Stimulated activated CD4-positive, alpha-beta T cell treated with anti-CD3 and anti-CD28 coated beads, Interleukin-2, amount 100 ng/mL, for 48 hours (primary cell): ENCODE measurements around the gene KCTD7.
A peak's percentile ranks its signal among the peaks of the same experiment; 100 is the strongest.
"Not testable (repeated sequence)": the region's sequence is repeated elsewhere in the genome, so short reads cannot be mapped to it uniquely, and the experiment has no call there.

Experiments used
- DNase-seq, 2 donors: peaks; one replicate each; pipeline ENCODE4 v3.0.0-alpha.2; 2020

The KCTD7 gene

DNA sequence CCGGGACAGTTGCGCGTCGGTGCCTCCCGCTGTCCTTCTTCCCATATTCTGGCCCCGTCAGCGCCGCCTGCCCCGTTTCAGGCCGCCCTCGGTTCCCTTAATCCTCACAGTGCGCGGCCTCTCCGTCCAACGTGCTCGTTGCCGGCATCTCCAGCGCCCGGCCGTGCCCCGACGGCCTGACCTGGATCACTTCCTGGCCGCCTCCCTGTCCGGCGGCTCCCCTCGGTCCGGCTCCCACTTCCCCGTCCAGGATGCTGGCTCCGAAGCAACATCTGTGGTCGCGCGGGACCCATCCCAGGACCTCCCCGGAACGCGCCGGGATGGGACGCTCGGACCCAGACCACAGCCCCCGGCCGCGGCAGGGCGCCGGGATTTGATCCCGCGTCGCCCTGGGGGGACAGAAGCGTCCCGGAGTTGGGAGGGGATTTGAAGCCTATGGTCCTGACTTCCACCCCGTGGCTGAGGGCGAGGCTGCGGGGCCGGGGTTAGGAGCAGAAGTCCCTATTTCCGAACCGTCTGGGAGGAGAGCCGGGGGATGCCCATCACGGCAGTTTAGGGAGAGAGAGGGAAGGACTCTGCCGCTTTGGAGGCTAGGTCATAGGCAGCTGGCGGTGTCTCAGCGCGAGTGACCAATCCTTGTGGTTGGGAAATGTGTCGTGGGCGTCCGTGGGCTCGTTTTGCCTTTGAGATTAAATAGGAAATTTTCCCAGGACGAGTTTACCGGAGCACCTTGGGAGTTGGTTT, 53.8 kb downstream of the KCTD7 start:
- peak in 1 of 2 donors; percentile 5 for DNase-seq

DNA sequence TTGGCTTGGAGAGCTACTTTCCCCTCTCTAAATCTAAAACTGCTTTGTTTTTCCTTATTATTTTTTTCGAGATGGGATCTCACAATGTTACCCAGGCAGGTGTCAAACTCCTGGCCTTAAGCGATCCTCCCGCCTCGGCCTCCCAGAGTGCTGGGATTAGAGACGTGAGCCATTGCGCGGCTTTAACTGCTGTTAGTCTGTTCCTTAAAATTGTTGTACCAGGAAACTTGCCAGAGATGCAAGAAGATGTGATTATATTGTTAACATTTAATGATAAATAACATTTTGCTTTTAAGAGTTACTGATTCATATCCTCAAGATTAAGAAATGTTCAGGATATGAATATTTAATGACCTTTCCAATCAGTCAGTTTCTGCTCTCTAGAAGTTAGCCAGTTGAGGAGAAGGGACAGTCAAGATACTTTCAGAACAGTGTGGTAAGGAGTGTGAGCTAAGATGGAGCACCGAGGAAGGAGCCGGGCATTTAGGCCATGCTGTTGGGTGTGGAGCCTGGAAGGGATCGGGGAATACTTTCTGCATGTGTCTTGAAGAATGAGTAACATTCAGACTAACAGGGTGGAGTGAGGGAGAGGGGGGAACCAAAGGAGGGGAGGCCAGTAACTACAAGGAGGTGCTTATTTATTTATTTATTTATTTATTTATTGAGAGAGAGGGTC, 54.6 kb downstream of the KCTD7 start:
- not testable (repeated sequence) for DNase-seq

DNA sequence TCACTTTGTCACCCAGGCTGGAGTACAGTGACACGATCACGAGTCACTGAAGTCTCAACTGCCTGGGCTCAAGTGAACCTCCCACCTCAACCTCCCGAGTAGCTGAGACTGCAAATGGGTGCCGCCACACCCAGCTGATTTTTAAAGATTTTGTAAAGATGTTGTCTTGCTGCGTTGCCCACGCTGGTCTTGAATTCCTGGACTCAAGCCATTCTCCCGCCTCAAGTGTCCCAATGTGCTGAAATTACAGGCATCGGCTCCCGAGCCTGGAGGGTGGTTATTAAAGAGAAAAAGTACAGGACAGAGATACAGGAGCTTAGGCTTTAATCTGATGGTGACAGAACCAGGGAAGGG, 55.1 kb downstream of the KCTD7 start:
- DNase-seq, result no peak

DNA sequence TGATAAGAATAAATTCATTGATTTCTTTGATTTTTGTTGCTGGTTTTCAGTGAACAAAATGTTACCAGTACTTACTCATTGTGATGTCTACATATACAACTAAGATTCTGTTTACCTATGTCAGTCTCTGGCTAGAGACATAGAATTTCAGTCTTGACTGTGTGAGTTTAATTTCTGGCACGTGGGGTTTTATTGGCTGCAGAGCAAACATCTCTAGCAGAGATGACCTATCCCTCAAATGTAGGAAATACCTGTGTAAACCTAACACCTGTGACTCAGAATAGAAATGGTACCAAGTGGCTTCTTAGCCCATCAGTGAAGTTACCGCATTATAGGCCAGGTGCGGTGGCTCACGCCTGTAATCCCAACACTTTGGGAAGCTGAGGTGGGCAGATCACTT, 57.0 kb downstream of the KCTD7 start:
- DNase-seq, result not testable (repeated sequence)

DNA sequence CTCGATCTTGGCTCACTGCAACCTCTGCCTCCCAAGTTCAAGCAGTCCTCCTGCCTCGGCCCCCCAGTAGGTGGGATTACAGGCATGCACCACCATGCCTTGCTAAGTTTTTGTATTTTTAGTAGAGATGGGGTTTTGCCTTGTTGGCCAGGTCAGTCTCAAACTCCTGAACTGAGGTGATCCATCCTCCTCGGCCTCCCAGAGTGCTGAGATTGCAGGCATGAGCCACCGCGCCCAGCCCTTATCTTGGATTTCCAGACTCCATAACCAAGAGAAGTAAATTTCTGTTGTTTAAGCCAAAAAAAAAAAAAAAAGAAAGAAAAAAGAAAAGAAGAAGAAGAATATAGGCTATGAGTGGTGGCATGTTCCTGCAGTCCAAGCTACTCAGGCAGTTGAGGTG, 58.5 kb downstream of the KCTD7 start:
- no peak for DNase-seq

DNA sequence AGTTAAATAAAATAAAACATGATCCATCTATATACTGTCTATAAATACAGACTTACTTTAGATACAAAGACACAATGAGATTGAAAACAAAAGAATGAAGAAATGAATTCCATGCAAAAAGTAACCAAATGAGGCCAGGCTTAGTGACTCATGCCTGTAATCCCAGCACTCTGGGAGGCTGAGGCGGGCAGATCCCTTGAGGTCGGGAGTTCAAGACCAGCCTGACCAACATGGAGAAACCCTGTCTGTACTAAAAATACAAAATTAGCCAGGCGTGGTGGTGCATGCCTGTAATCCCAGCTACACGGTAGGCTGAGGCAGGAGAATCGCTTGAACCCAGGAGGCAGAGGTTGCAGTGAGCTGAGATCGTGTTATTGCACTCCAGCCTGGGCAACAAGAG, 59.0 kb downstream of the KCTD7 start:
- DNase-seq, result not testable (repeated sequence)

DNA sequence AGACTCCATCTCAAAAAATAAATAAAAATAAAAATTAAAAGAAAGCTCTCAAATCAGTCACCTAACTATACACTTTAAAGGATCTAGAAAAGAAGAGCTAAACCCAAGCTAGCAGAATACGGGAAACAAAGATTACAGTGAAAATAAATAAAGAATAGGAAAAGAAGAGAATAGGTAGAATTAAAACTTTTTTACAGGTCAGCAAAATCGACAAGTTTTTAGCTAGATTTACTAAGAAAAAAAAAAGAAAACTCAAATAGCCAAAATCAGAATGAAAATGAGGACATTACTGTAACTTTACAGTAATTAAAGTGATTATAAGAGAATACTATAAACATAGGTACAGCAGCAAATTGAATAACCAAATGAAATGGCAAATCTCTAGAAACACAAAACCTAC, 60.4 kb downstream of the KCTD7 start:
- DNase-seq, result no peak

DNA sequence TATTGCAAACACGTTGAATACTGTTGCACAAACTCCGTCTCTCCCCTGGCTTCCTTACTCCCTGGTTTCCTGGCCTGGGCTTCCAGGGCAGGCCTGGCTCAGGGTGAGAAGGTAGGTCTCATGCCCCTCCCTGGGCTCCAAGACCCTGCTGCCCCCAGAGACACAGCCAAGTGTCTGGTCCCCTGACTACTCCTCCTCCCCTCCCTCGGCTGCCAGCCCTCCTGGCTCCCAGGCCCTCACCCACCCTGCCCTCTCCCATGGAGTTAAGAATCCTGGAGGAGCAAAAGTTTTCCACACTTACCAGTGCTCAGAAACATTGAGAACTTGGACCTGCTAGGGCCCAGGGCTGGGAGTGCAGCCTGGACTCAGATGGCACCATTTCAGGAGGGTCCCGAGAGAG, 64.7 kb downstream of the KCTD7 start:
- no peak for DNase-seq
